Measurements from ENCODE around the gene HIVEP3.

HIVEP3 gene

DNA sequence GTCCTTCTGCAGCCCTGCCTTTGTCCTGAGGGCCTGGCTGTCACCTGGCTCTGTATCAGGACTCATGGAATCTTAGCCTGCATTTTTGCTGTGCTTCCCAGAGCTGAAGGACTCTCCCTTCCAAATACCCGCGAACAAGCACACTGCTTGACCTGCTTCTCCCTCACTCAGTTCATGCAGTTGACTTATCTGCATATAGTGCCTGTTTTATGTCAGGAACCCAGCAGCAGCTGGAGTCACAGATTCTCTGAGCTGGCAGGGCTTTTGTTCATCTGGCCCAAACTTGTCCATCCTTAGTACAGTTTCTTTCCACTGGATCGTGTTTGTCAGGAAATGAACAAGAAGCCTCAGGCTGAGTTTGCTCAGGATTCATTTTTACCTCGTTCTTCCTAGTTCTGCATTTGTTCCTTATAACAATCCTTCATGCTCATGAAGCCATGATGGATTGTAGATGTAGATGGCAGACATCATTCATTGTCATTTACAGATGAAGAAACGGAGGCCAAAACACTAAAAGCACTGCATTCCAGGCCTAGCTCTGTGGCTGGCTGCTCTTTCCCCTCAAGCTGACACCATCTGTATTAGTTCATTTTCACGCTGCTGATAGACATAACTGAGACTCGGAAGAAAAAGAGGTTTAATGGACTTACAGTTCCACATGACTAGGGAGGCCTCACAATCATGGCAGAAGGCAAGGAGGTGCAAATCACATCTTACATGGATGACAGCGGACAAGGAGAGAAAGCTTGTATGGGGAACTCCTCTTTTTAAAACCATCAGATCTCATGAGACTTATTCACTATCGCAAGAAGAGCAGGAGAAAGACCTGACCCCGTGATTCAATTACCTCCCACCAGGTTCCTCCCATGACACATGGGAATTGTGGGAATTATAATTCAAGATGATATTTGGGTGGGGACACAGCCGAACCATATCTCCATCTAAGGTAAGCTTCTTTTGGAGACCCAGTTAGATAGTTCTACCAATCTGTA, 150.9 kb downstream of the HIVEP3 start:
- no peaks in the 10 kb centered on the region for H3K27me3 ChIP-seq (ENCODE audit: control insufficient read depth in 1 of 2, insufficient read depth in 2 of 2, low read length in 2 of 2)
- H3K9me3 ChIP-seq (ENCODE audit: control insufficient read depth in 1 of 2, low read length in 2 of 2), result no peaks in the 10 kb centered on the region
- H3K4me3 ChIP-seq (ENCODE audit: low read depth in 1 of 2, low read length in 2 of 2), result no peak overlapping the region
- H3K9ac ChIP-seq (ENCODE audit: low read depth in 1 of 2, low read length in 2 of 2), result no peak overlapping the region
- no peak overlapping the region for H3K27ac ChIP-seq (ENCODE audit: low read depth, low read length)
- no peaks in the 10 kb centered on the region for H3K36me3 ChIP-seq (ENCODE audit: control insufficient read depth in 1 of 2, insufficient read depth in 2 of 2, low read length in 2 of 2)
- peaks cover 8 to 14% of the 10 kb centered on the region in 2 donors for H3K4me1 ChIP-seq (ENCODE audit: control insufficient read depth in 1 of 2, insufficient read depth in 2 of 2, low read length in 2 of 2)

DNA sequence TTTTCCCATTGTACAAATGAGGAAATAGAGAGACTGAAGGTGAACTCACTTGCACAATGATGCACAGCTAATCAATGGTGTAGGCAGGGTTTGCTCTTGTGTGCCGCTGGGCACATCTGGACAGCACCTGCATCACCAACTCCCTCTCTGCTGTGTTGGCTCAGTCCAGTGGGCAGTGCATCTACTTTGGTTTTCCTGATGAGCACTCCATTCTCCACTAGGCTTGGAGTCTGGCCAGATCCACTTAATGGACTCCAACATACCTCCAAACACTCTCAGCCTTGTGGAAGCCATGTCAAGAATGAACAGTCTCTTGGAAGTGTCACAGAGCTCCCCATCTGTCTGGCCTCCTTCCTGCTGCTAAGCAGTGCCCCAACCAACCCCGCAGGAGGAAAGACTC, 152.2 kb downstream of the HIVEP3 start:
- Histone ChIP-seq H3K4me3 (ENCODE audit: low read depth in 1 of 2, low read length in 2 of 2) (no peak overlapping the region), H3K27ac (ENCODE audit: low read depth, low read length) (no peak overlapping the region), H3K4me1 (ENCODE audit: control insufficient read depth in 1 of 2, insufficient read depth in 2 of 2, low read length in 2 of 2) (peaks cover 8 to 14% of the 10 kb centered on the region in 2 donors), H3K27me3 (ENCODE audit: control insufficient read depth in 1 of 2, insufficient read depth in 2 of 2, low read length in 2 of 2) (no peaks in the 10 kb centered on the region), H3K9me3 (ENCODE audit: control insufficient read depth in 1 of 2, low read length in 2 of 2) (peaks cover 0 to 4% of the 10 kb centered on the region in 2 donors), H3K36me3 (ENCODE audit: control insufficient read depth in 1 of 2, insufficient read depth in 2 of 2, low read length in 2 of 2) (no peaks in the 10 kb centered on the region), H3K9ac (ENCODE audit: low read depth in 1 of 2, low read length in 2 of 2) (no peak overlapping the region)

DNA sequence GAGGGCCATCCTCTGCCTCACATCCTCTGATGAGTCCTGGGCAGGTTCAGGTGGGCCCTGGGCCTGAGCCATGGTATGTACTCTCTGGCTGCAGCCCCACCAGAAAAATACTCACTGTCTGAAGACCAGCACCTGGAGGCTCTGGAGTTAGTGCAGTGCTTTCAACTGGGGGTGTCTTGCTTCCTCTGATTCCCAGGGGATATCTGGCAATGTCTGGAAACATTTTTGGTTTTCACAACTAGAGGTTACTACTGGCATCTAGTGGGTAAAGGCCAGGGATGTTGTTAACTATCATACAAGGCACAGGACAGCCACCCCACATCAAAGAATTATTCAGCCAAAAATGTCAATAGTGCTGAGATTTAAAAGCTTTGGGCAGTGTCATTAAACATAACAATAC, 152.7 kb downstream of the HIVEP3 start:
- Histone ChIP-seq H3K4me1 (ENCODE audit: control insufficient read depth in 1 of 2, insufficient read depth in 2 of 2, low read length in 2 of 2) (peaks cover 8 to 14% of the 10 kb centered on the region in 2 donors), H3K36me3 (ENCODE audit: control insufficient read depth in 1 of 2, insufficient read depth in 2 of 2, low read length in 2 of 2) (no peaks in the 10 kb centered on the region), H3K27me3 (ENCODE audit: control insufficient read depth in 1 of 2, insufficient read depth in 2 of 2, low read length in 2 of 2) (no peaks in the 10 kb centered on the region), H3K4me3 (ENCODE audit: low read depth in 1 of 2, low read length in 2 of 2) (no peak overlapping the region), H3K27ac (ENCODE audit: low read depth, low read length) (no peak overlapping the region), H3K9ac (ENCODE audit: low read depth in 1 of 2, low read length in 2 of 2) (no peak overlapping the region), H3K9me3 (ENCODE audit: control insufficient read depth in 1 of 2, low read length in 2 of 2) (peaks cover 0 to 4% of the 10 kb centered on the region in 2 donors)

DNA sequence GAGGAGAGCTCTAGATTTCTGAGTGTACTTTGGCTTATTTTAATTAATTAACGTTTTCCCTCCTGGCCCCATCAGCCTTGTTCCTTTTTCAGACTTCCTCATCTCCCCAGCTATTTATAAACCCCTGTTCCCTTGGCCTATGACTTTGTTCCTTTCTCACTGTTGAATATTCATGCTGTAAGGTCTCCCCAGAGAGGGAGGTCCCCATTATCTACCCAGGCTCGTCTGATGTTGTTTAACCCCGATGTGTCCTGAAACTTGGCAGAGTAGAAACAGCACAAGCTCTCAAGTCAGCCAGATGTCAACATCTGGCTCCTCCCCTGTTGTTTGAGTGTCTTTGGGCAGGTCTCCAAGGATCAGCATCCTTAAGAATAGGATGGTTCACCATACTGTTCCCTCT, 153.6 kb downstream of the HIVEP3 start:
- Histone ChIP-seq H3K27ac (ENCODE audit: low read depth, low read length) (no peak overlapping the region), H3K9ac (ENCODE audit: low read depth in 1 of 2, low read length in 2 of 2) (no peak overlapping the region)

DNA sequence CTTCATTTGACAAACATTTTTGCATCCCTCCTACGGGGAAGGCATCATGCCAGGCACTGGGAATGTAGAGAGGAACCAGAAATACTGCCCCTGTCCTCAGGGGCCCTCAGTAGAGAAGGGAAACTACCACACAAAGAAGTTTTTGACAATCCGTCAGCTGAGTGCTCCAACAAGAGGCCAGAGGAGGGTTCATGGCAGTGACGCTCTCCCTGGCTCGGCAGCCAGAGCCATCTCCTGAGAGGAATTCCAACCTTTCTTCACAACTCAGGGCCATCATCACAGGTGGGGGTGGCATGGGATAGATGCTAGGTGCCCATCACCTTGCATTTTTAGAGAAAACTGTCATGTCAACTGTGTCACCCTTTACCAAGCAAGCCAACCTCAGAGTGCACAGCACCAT, 154.1 kb downstream of the HIVEP3 start:
- Histone ChIP-seq H3K9me3 (ENCODE audit: control insufficient read depth in 1 of 2, low read length in 2 of 2) (peaks cover 0 to 4% of the 10 kb centered on the region in 2 donors), H3K36me3 (ENCODE audit: control insufficient read depth in 1 of 2, insufficient read depth in 2 of 2, low read length in 2 of 2) (no peaks in the 10 kb centered on the region), H3K9ac (ENCODE audit: low read depth in 1 of 2, low read length in 2 of 2) (no peak overlapping the region), H3K4me1 (ENCODE audit: control insufficient read depth in 1 of 2, insufficient read depth in 2 of 2, low read length in 2 of 2) (peaks cover 8 to 14% of the 10 kb centered on the region in 2 donors), H3K27me3 (ENCODE audit: control insufficient read depth in 1 of 2, insufficient read depth in 2 of 2, low read length in 2 of 2) (no peaks in the 10 kb centered on the region), H3K27ac (ENCODE audit: low read depth, low read length) (no peak overlapping the region), H3K4me3 (ENCODE audit: low read depth in 1 of 2, low read length in 2 of 2) (no peak overlapping the region)

More for the DNA sequence above, 153.6 kb downstream of the HIVEP3 start:
- H3K4me1 ChIP-seq (ENCODE audit: control insufficient read depth in 1 of 2, insufficient read depth in 2 of 2, low read length in 2 of 2), result peaks cover 8 to 14% of the 10 kb centered on the region in 2 donors
- H3K27me3 ChIP-seq (ENCODE audit: control insufficient read depth in 1 of 2, insufficient read depth in 2 of 2, low read length in 2 of 2), result no peaks in the 10 kb centered on the region
- no peaks in the 10 kb centered on the region for H3K36me3 ChIP-seq (ENCODE audit: control insufficient read depth in 1 of 2, insufficient read depth in 2 of 2, low read length in 2 of 2)
- no peak overlapping the region for H3K4me3 ChIP-seq (ENCODE audit: low read depth in 1 of 2, low read length in 2 of 2)
- peaks cover 0 to 4% of the 10 kb centered on the region in 2 donors for H3K9me3 ChIP-seq (ENCODE audit: control insufficient read depth in 1 of 2, low read length in 2 of 2)

DNA sequence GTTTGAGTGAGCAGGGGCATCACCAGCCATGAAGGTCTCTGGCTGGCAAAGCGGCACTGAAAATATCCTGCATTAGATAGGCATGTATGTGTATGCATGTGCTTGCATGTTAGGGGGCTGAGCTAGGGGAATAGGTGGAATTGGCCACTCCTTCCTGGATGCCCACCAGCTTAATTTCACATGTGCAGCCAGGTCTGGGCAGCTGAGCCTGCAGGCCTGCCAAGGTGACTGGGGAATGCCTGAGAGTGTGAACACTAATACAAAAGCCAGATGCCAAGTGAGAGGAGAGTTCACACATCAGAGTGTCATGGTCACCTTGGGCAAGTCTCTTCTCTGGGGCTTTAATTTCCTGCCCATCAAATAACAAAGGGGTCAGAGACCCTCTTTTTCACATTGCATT, 155.9 kb downstream of the HIVEP3 start:
- no peaks in the 10 kb centered on the region for H3K36me3 ChIP-seq (ENCODE audit: control insufficient read depth in 1 of 2, insufficient read depth in 2 of 2, low read length in 2 of 2)
- peaks cover 0 to 4% of the 10 kb centered on the region in 2 donors for H3K9me3 ChIP-seq (ENCODE audit: control insufficient read depth in 1 of 2, low read length in 2 of 2)
- no peak overlapping the region for H3K4me3 ChIP-seq (ENCODE audit: low read depth in 1 of 2, low read length in 2 of 2)
- no peaks in the 10 kb centered on the region for H3K27me3 ChIP-seq (ENCODE audit: control insufficient read depth in 1 of 2, insufficient read depth in 2 of 2, low read length in 2 of 2)
- H3K27ac ChIP-seq (ENCODE audit: low read depth, low read length), result no peak overlapping the region
- peaks cover 8 to 14% of the 10 kb centered on the region in 2 donors for H3K4me1 ChIP-seq (ENCODE audit: control insufficient read depth in 1 of 2, insufficient read depth in 2 of 2, low read length in 2 of 2)
- no peak overlapping the region for H3K9ac ChIP-seq (ENCODE audit: low read depth in 1 of 2, low read length in 2 of 2)

DNA sequence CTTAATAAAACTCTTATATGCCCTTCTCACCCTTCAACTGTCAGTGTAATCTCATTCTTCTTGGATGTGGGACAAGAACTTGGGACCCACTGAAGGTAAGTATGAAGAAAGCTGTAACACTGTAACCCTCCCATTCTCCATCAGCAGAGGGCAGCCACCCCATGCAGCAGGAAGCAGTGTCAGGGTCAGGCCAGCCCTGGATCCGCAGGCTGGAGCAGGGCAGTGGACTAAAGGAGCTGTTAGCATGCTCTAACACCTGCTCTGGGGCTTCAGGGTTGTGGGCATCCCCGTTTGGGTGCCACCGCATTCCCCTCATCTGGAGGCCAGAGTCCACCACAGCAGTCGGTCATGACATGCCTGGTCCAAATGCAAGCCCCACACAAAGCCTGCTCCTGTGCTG, 156.5 kb downstream of the HIVEP3 start:
- peaks cover 0 to 4% of the 10 kb centered on the region in 2 donors for H3K9me3 ChIP-seq (ENCODE audit: control insufficient read depth in 1 of 2, low read length in 2 of 2)
- no peak overlapping the region for H3K27ac ChIP-seq (ENCODE audit: low read depth, low read length)
- H3K36me3 ChIP-seq (ENCODE audit: control insufficient read depth in 1 of 2, insufficient read depth in 2 of 2, low read length in 2 of 2), result no peaks in the 10 kb centered on the region
- H3K9ac ChIP-seq (ENCODE audit: low read depth in 1 of 2, low read length in 2 of 2), result no peak overlapping the region
- peaks cover 7 to 14% of the 10 kb centered on the region in 2 donors for H3K4me1 ChIP-seq (ENCODE audit: control insufficient read depth in 1 of 2, insufficient read depth in 2 of 2, low read length in 2 of 2)
- no peaks in the 10 kb centered on the region for H3K27me3 ChIP-seq (ENCODE audit: control insufficient read depth in 1 of 2, insufficient read depth in 2 of 2, low read length in 2 of 2)
- H3K4me3 ChIP-seq (ENCODE audit: low read depth in 1 of 2, low read length in 2 of 2), result no peak overlapping the region

DNA sequence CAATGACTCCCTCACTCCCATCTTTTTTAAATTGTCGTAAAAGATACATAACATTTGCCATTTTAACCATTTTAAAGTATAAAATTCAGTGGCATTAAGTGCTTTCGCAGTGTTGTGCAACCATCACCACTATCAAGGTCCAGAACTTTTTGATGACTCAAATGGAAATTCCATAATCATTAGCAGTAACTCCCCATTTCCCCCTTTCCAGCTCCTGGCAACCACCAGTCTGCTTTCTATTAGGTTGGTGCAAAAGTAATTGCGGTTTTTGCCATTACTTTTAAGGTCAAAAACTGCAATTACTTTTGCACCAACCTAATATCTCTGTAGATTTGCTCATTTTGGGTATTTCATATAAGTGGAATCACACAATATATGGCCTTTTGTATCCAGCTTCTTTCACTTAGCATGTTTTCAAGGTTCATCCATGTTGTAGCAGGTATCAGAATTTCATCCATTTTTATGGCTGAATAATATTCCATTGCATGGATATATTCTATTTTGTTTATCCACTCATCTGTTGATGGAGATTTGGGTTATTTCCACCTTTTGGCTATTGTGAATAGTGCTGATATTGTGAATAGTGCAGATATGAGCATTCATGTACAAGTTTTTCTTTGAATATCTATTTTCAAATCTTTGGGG, 159.7 kb downstream of the HIVEP3 start:
- H3K27me3 ChIP-seq (ENCODE audit: control insufficient read depth in 1 of 2, insufficient read depth in 2 of 2, low read length in 2 of 2), result no peaks in the 10 kb centered on the region
- H3K27ac ChIP-seq (ENCODE audit: low read depth, low read length), result no peak overlapping the region
- H3K9me3 ChIP-seq (ENCODE audit: control insufficient read depth in 1 of 2, low read length in 2 of 2), result peaks cover 0 to 4% of the 10 kb centered on the region in 2 donors
- H3K4me1 ChIP-seq (ENCODE audit: control insufficient read depth in 1 of 2, insufficient read depth in 2 of 2, low read length in 2 of 2), result no peaks in the 10 kb centered on the region
- no peak overlapping the region for H3K9ac ChIP-seq (ENCODE audit: low read depth in 1 of 2, low read length in 2 of 2)
- no peaks in the 10 kb centered on the region for H3K36me3 ChIP-seq (ENCODE audit: control insufficient read depth in 1 of 2, insufficient read depth in 2 of 2, low read length in 2 of 2)
- H3K4me3 ChIP-seq (ENCODE audit: low read depth in 1 of 2, low read length in 2 of 2), result no peak overlapping the region

DNA sequence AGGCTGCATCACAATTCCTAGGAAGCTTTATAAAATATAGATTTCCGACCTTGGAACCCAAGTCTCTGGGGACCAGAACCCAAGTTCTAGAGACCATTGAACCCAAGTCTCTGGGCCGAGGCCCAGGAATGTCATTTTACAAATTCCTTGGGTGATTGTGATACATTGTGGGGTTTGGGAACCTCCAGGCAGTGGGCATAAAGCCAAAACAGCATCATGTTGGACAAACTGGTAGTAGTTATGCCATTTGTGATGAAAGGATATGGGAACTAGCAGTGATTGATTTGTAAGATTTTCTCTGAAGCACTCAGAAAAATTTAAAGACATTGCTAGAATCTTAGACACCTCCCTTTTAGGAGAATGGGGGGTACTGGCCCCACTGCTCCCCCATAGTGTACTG, 160.2 kb downstream of the HIVEP3 start:
- Histone ChIP-seq H3K4me1 (ENCODE audit: control insufficient read depth in 1 of 2, insufficient read depth in 2 of 2, low read length in 2 of 2) (no peaks in the 10 kb centered on the region), H3K9ac (ENCODE audit: low read depth in 1 of 2, low read length in 2 of 2) (no peak overlapping the region), H3K36me3 (ENCODE audit: control insufficient read depth in 1 of 2, insufficient read depth in 2 of 2, low read length in 2 of 2) (no peaks in the 10 kb centered on the region), H3K27me3 (ENCODE audit: control insufficient read depth in 1 of 2, insufficient read depth in 2 of 2, low read length in 2 of 2) (no peaks in the 10 kb centered on the region), H3K27ac (ENCODE audit: low read depth, low read length) (no peak overlapping the region), H3K4me3 (ENCODE audit: low read depth in 1 of 2, low read length in 2 of 2) (no peak overlapping the region), H3K9me3 (ENCODE audit: control insufficient read depth in 1 of 2, low read length in 2 of 2) (peaks cover 0 to 4% of the 10 kb centered on the region in 2 donors)

DNA sequence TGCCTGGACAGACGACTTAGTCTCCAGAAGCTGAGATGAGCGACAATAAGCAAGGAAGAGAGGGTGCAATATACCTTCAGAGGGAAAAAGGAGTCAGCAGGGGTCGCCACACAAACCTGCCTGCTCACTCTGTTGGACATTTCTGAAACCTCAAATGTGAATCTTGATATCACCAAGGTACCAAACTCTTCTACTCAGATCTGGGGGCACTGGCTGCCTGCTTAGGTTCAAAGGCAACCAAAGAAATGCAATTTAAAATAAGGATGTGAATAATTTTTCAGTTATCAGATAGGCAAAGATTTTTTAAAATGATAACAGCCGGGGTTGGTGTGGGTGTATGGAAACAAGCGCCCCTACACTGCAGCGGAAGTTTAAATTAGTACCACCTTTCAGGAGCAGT, 164.2 kb downstream of the HIVEP3 start:
- H3K27ac ChIP-seq (ENCODE audit: low read depth, low read length), result no peak overlapping the region
- H3K4me1 ChIP-seq (ENCODE audit: control insufficient read depth in 1 of 2, insufficient read depth in 2 of 2, low read length in 2 of 2), result peaks cover 4 to 11% of the 10 kb centered on the region in 2 donors
- no peaks in the 10 kb centered on the region for H3K27me3 ChIP-seq (ENCODE audit: control insufficient read depth in 1 of 2, insufficient read depth in 2 of 2, low read length in 2 of 2)
- no peak overlapping the region for H3K4me3 ChIP-seq (ENCODE audit: low read depth in 1 of 2, low read length in 2 of 2)
- H3K36me3 ChIP-seq (ENCODE audit: control insufficient read depth in 1 of 2, insufficient read depth in 2 of 2, low read length in 2 of 2), result no peaks in the 10 kb centered on the region
- H3K9ac ChIP-seq (ENCODE audit: low read depth in 1 of 2, low read length in 2 of 2), result no peak overlapping the region
- H3K9me3 ChIP-seq (ENCODE audit: control insufficient read depth in 1 of 2, low read length in 2 of 2), result no peaks in the 10 kb centered on the region

Data from duodenal mucosa (tissue), 2 donors.